Naive B cell (primary cell): ENCODE data around the gene LDB1. TPM values are rescaled to one million over a fixed set of nuclear protein-coding genes. Genes with fewer than 3 reads are reported as not detected.
A peak's percentile ranks its signal among the peaks of the same experiment; 100 is the strongest.

Experiments used
- ATAC-seq, 2 donors: fragments of 150-1000 bp; cut with Tn5 transposase; 2 replicates each; pipeline ENCODE4 v1.10.0; 2021; ENCODE audit warnings: low read depth in 2 of 2, mild to moderate bottlenecking in 2 of 2, moderate library complexity in 2 of 2
- DNase-seq: peaks from one replicate; pipeline ENCODE4 v3.0.0; 2022
- H3K27ac Mint-ChIP-seq, 6 donors: one replicate each; pipeline ENCODE4 v1.8.0; 2020 to 2022; ENCODE audit warnings: mild to moderate bottlenecking in 6 of 6, mixed read lengths in 6 of 6, moderate library complexity in 5 of 6, inconsistent platforms in 2 of 6
- H3K27me3 Mint-ChIP-seq, 3 donors: one replicate each; pipeline ENCODE4 v1.8.0; 2021 to 2022; ENCODE audit warnings: mixed read lengths in 3 of 3, mild to moderate bottlenecking in 1 of 3
- H3K36me3 Mint-ChIP-seq, 2 donors: one replicate each; pipeline ENCODE4 v1.8.0; 2020 to 2022; ENCODE audit warnings: mixed read lengths in 2 of 2, inconsistent platforms in 1 of 2, mild to moderate bottlenecking in 1 of 2
- H3K4me1 Mint-ChIP-seq, 3 donors: one replicate each; pipeline ENCODE4 v1.8.0; 2020 to 2022; ENCODE audit warnings: mixed read lengths in 3 of 3, inconsistent platforms in 1 of 3, mild to moderate bottlenecking in 1 of 3, moderate library complexity in 1 of 3
- H3K4me3 Mint-ChIP-seq, 8 donors: one replicate each; pipeline ENCODE4 v1.8.0; 2020 to 2022; ENCODE audit warnings: mild to moderate bottlenecking in 8 of 8, mixed read lengths in 8 of 8, moderate library complexity in 8 of 8, inconsistent platforms in 2 of 8
- H3K9me3 Mint-ChIP-seq, 7 donors: one replicate each; pipeline ENCODE4 v1.8.0; 2020 to 2022; ENCODE audit warnings: mixed read lengths in 7 of 7, mild to moderate bottlenecking in 5 of 7, inconsistent platforms in 2 of 7, moderate library complexity in 1 of 7
- polyA plus RNA-seq, 6 donors: library from polyadenylated mRNA; unstranded; fragments of 300-500 nt; fragmentation: Illumina TruSeq; gene quantifications; one replicate each; pipeline ENCODE4 v1.2.3, GENCODE V29; 2021; ENCODE audit warnings: low read depth in 6 of 6

The LDB1 gene
- polyA plus RNA-seq, 6 donors from 2014 or later: 7.1 to 37.9 (median 30.5) TPM

- Mint-ChIP-seq H3K27ac (no peak overlapping the region), H3K36me3 (no peaks in the 10 kb centered on the region), H3K9me3 (no peaks in the 10 kb centered on the region), H3K27me3 (no peaks in the 10 kb centered on the region), H3K4me1 (no peaks in the 10 kb centered on the region), H3K4me3 (no peak overlapping the region)
- ATAC-seq (no peak), DNase-seq (no peak)
Observed at GRCh38 chr10:102085336-102085735, 34.8 kb downstream of the LDB1 start.

GRCh38 chr10:102083541-102083940 lies 36.6 kb downstream of the LDB1 start:
- Mint-ChIP-seq H3K36me3 (no peaks in the 10 kb centered on the region), H3K9me3 (no peaks in the 10 kb centered on the region), H3K4me3 (no peak overlapping the region), H3K4me1 (no peaks in the 10 kb centered on the region), H3K27ac (no peak overlapping the region), H3K27me3 (no peaks in the 10 kb centered on the region)
- no peak for ATAC-seq
- no peak for DNase-seq

- no peak overlapping the region for H3K27ac Mint-ChIP-seq
- peak; percentile 93 to 98 for ATAC-seq
- no peaks in the 10 kb centered on the region for H3K27me3 Mint-ChIP-seq
- no peaks in the 10 kb centered on the region for H3K9me3 Mint-ChIP-seq
- H3K4me1 Mint-ChIP-seq: peaks cover 0 to 12% (median 4%) of the 10 kb centered on the region in 3 donors
- DNase-seq: peak; percentile 70
- H3K4me3 Mint-ChIP-seq: no peak overlapping the region
- H3K36me3 Mint-ChIP-seq: no peaks in the 10 kb centered on the region
Observed at GRCh38 chr10:102072673-102073527, 47.3 kb downstream of the LDB1 start.

GRCh38 chr10:102069071-102069470 lies 51.1 kb downstream of the LDB1 start:
- peaks cover 18 to 35% (median 24%) of the 10 kb centered on the region in 3 donors for H3K4me1 Mint-ChIP-seq
- DNase-seq: no peak
- no peaks in the 10 kb centered on the region for H3K36me3 Mint-ChIP-seq
- H3K27me3 Mint-ChIP-seq: no peaks in the 10 kb centered on the region
- H3K4me3 Mint-ChIP-seq: peak overlapping the region in 3 of 8 donors; percentile 26 to 61 (median 47)
- H3K27ac Mint-ChIP-seq: peak overlapping the region in 2 of 6 donors; percentile 16 to 75
- no peak for ATAC-seq
- H3K9me3 Mint-ChIP-seq: no peaks in the 10 kb centered on the region

- H3K4me3 Mint-ChIP-seq: peak overlapping the region in 2 of 8 donors; percentile 15 to 66
- no peak overlapping the region for H3K27ac Mint-ChIP-seq
- H3K27me3 Mint-ChIP-seq: no peaks in the 10 kb centered on the region
- ATAC-seq (no peak), DNase-seq (no peak)
- no peaks in the 10 kb centered on the region for H3K36me3 Mint-ChIP-seq
- peaks cover 21 to 36% (median 27%) of the 10 kb centered on the region in 3 donors for H3K4me1 Mint-ChIP-seq
- H3K9me3 Mint-ChIP-seq: no peaks in the 10 kb centered on the region
Observed at GRCh38 chr10:102068216-102068615, 52.0 kb downstream of the LDB1 start.

- no peaks in the 10 kb centered on the region for H3K36me3 Mint-ChIP-seq
- H3K27me3 Mint-ChIP-seq: no peaks in the 10 kb centered on the region
- ATAC-seq (no peak), DNase-seq (no peak)
- no peaks in the 10 kb centered on the region for H3K9me3 Mint-ChIP-seq
- peaks cover 17 to 35% (median 27%) of the 10 kb centered on the region in 3 donors for H3K4me1 Mint-ChIP-seq
- peak overlapping the region in 7 of 8 donors; percentile 12 to 93 (median 60) for H3K4me3 Mint-ChIP-seq
- H3K27ac Mint-ChIP-seq: peak overlapping the region in 3 of 6 donors; percentile 75 to 82 (median 82)
Observed at GRCh38 chr10:102067091-102067916, 52.9 kb downstream of the LDB1 start.

GRCh38 chr10:102066399-102067088 lies 53.6 kb downstream of the LDB1 start:
- no peak for DNase-seq
- ATAC-seq: no peak
- Mint-ChIP-seq H3K9me3 (no peaks in the 10 kb centered on the region), H3K4me3 (peak overlapping the region; percentile 83 to 93 (median 88)), H3K4me1 (peaks cover 17 to 35% (median 27%) of the 10 kb centered on the region in 3 donors), H3K27ac (peak overlapping the region in 5 of 6 donors; percentile 15 to 82 (median 64)), H3K36me3 (no peaks in the 10 kb centered on the region), H3K27me3 (no peaks in the 10 kb centered on the region)

- Mint-ChIP-seq H3K9me3 (no peaks in the 10 kb centered on the region), H3K4me3 (peak overlapping the region; percentile 83 to 93 (median 88)), H3K27ac (peak overlapping the region; percentile 33 to 94 (median 80)), H3K27me3 (no peaks in the 10 kb centered on the region), H3K4me1 (peaks cover 17 to 35% (median 27%) of the 10 kb centered on the region in 3 donors), H3K36me3 (no peaks in the 10 kb centered on the region)
- DNase-seq (no peak), ATAC-seq (peak; percentile 35 to 39)
Observed at GRCh38 chr10:102065561-102066398, 54.4 kb downstream of the LDB1 start.

- Mint-ChIP-seq H3K4me3 (peak within 1 kb of the TSS; percentile 86 to 93 (median 89)), H3K36me3 (no peaks in the 10 kb centered on the region), H3K9me3 (no peaks in the 10 kb centered on the region), H3K27ac (peak within 1 kb of the TSS; percentile 81 to 95 (median 90)), H3K27me3 (no peaks in the 10 kb centered on the region), H3K4me1 (peaks cover 17 to 35% (median 27%) of the 10 kb centered on the region in 3 donors)
- DNase-seq (peak; percentile 83), ATAC-seq (peak; percentile 95 to 96)
Observed at GRCh38 chr10:102064868-102065560, 55.2 kb downstream of the LDB1 start, which contains the start of gene HPS6. TSS of gene HPS6 (plus strand) at chr10:102065349. CDS start at chr10:102065475, 126 bp downstream.

- no peaks in the 10 kb centered on the region for H3K27me3 Mint-ChIP-seq
- no peaks in the 10 kb centered on the region for H3K9me3 Mint-ChIP-seq
- peak overlapping the region in 5 of 6 donors; percentile 84 to 95 (median 93) for H3K27ac Mint-ChIP-seq
- no peaks in the 10 kb centered on the region for H3K36me3 Mint-ChIP-seq
- H3K4me1 Mint-ChIP-seq: peaks cover 17 to 35% (median 27%) of the 10 kb centered on the region in 3 donors
- no peak for ATAC-seq
- peak overlapping the region; percentile 79 to 91 (median 89) for H3K4me3 Mint-ChIP-seq
- DNase-seq: no peak
Observed at GRCh38 chr10:102064503-102064867, 55.7 kb downstream of the LDB1 start.

- Mint-ChIP-seq H3K4me3 (peak overlapping the region in 1 of 8 donors; percentile 76), H3K4me1 (peaks cover 16 to 22% (median 19%) of the 10 kb centered on the region in 3 donors), H3K27me3 (no peaks in the 10 kb centered on the region), H3K9me3 (no peaks in the 10 kb centered on the region), H3K36me3 (no peaks in the 10 kb centered on the region), H3K27ac (peak overlapping the region in 1 of 6 donors; percentile 96)
- ATAC-seq: no peak
- DNase-seq: no peak
Observed at GRCh38 chr10:102059987-102060386, 60.2 kb downstream of the LDB1 start.
